ENCODE data around the gene SPOCK3. TPM values are rescaled to one million over a fixed set of nuclear protein-coding genes. Genes with fewer than 3 reads are reported as not detected.

Gene SPOCK3
- total RNA-seq, 1 donor from 2014 or later = 0.74 TPM

GRCh38 chr4:167100120-167100519, 134.2 kb downstream of the SPOCK3 start:
- DNase-seq (no peak), ATAC-seq (no peak)
- intact Hi-C loops (cut with DNase I) = no loop called here
- TF ChIP-seq CTCF (IDR thresholded peaks at IDR 0.05) = no peak
- Histone ChIP-seq H3K36me3 (no peaks in the 10 kb centered on the region), H3K4me1 (no peaks in the 10 kb centered on the region), H3K27me3 (ENCODE audit: low read depth) (no peaks in the 10 kb centered on the region), H3K4me3 (no peak overlapping the region), H3K27ac (no peak overlapping the region), H3K9me3 (no peaks in the 10 kb centered on the region)

- intact Hi-C loops (cut with DNase I) = no loop called here
- no peak for TF ChIP-seq CTCF (IDR thresholded peaks at IDR 0.05)
- H3K4me3 ChIP-seq = no peak overlapping the region
Measured at GRCh38 chr4:167088115-167088514, 146.2 kb downstream of the SPOCK3 start.

GRCh38 chr4:167084321-167084720, 150.0 kb downstream of the SPOCK3 start:
- TF ChIP-seq CTCF (IDR thresholded peaks at IDR 0.05) = no peak
- ATAC-seq (no peak), DNase-seq (no peak)
- no peaks in the 10 kb centered on the region for H3K4me1 ChIP-seq
- no peaks in the 10 kb centered on the region for H3K9me3 ChIP-seq
- intact Hi-C loops (cut with DNase I) = no loop called here
- H3K4me3 ChIP-seq = no peak overlapping the region
- no peaks in the 10 kb centered on the region for H3K36me3 ChIP-seq
- no peak overlapping the region for H3K27ac ChIP-seq
- no peaks in the 10 kb centered on the region for H3K27me3 ChIP-seq (ENCODE audit: low read depth)

More at GRCh38 chr4:167088115-167088514, 146.2 kb downstream of the SPOCK3 start:
- H3K9me3 ChIP-seq = no peaks in the 10 kb centered on the region
- H3K36me3 ChIP-seq = no peaks in the 10 kb centered on the region
- no peaks in the 10 kb centered on the region for H3K27me3 ChIP-seq (ENCODE audit: low read depth)
- H3K27ac ChIP-seq = no peak overlapping the region
- ATAC-seq (no peak), DNase-seq (no peak)
- H3K4me1 ChIP-seq = no peaks in the 10 kb centered on the region

- no peak overlapping the region for H3K4me3 ChIP-seq
- H3K9me3 ChIP-seq = no peaks in the 10 kb centered on the region
- no peaks in the 10 kb centered on the region for H3K4me1 ChIP-seq
- no peak for TF ChIP-seq CTCF (IDR thresholded peaks at IDR 0.05)
- ATAC-seq (no peak), DNase-seq (no peak)
- H3K36me3 ChIP-seq = no peaks in the 10 kb centered on the region
- H3K27ac ChIP-seq = no peak overlapping the region
- intact Hi-C loops (cut with DNase I) = no loop called here
- no peaks in the 10 kb centered on the region for H3K27me3 ChIP-seq (ENCODE audit: low read depth)
Measured at GRCh38 chr4:167079762-167080161, 154.5 kb downstream of the SPOCK3 start.

- H3K4me3 ChIP-seq = no peak overlapping the region
- H3K27ac ChIP-seq = no peak overlapping the region
- no peaks in the 10 kb centered on the region for H3K27me3 ChIP-seq (ENCODE audit: low read depth)
- no peaks in the 10 kb centered on the region for H3K9me3 ChIP-seq
- no peak for DNase-seq
- no peak for ATAC-seq
- TF ChIP-seq CTCF (IDR thresholded peaks at IDR 0.05) = no peak
- intact Hi-C loops (cut with DNase I) = no loop called here
- H3K4me1 ChIP-seq = no peaks in the 10 kb centered on the region
- no peaks in the 10 kb centered on the region for H3K36me3 ChIP-seq
Measured at GRCh38 chr4:167052631-167053091, 181.6 kb downstream of the SPOCK3 start.

GRCh38 chr4:167049257-167049656, 185.0 kb downstream of the SPOCK3 start:
- no peaks in the 10 kb centered on the region for H3K9me3 ChIP-seq
- DNase-seq = no peak
- no peak overlapping the region for H3K4me3 ChIP-seq
- H3K27ac ChIP-seq = no peak overlapping the region
- no peaks in the 10 kb centered on the region for H3K27me3 ChIP-seq (ENCODE audit: low read depth)
- no peaks in the 10 kb centered on the region for H3K36me3 ChIP-seq
- no peaks in the 10 kb centered on the region for H3K4me1 ChIP-seq
- intact Hi-C loops (cut with DNase I) = no loop called here
- no peak for ATAC-seq
- no peak for TF ChIP-seq CTCF (IDR thresholded peaks at IDR 0.05)
